B cell (primary cell): ENCODE results near the gene UBR3.

Experiments used
- CTCF ChIP-seq: fragments of 200-600 bp; IDR thresholded peaks from one replicate; pipeline ENCODE4 v1.8.0; 2022; ENCODE audit warnings: antibody characterized with exemption, mild to moderate bottlenecking
- EZH2 ChIP-seq: IDR thresholded peaks from 2 replicates; pipeline ENCODE4 v1.6.1; 2012; ENCODE audit warnings: borderline replicate concordance, low read depth, mild to moderate bottlenecking, moderate library complexity, low read length; ENCODE audit not compliant: insufficient read depth, poor library complexity, severe bottlenecking

DNA sequence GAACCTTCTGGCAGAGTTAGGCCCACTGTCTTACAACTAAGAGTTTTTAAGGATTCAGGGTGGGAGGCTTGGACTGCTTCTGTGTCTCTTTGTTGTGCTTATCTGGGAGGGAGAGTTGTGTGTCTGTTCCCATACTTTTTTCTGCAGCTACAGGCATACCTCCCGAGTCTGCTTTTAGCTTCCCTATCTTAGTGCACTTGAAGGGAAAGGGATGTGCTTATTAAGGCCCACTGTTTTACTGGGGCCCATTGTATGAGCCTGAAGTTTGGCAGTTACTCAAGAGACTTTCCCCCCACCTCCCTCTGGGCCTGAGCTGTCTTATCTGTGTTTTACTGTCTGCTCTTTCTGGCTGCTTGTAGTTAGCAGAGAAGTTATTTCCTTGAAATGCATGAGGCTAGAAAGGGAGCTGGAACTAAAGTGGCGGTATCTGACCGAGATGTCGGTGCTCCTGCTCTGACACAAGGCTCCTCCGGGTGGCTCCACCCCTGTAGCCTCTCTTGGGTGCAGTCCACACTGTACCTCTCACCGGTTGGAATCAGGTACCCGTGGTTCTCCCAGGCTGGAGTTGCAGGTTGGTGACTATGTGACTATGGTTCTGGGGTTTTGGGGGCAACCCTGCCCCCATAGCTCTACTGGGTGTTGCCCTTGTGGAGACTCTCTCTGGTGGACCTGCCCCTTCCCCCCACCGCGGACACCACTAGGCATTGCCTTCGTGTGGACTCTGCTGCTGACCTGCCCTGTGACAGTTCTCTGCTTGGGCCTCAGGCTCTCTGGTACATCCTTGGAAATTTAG is 12.9 kb downstream of the UBR3 start:
- TF ChIP-seq EZH2 (no peak), CTCF (no peak)
